Mesodermal cell (in vitro differentiated cells): ENCODE results near the gene ADPRS.

Experiments
- H3K27ac ChIP-seq: 2 replicates; pipeline ENCODE4 v1.7.0; 2013; ENCODE audit warnings: mild to moderate bottlenecking, low read depth, low read length, moderate library complexity; ENCODE audit not compliant: severe bottlenecking
- H3K36me3 ChIP-seq: 2 replicates; pipeline ENCODE4 v1.7.1; 2013; ENCODE audit warnings: mild to moderate bottlenecking, low read length, moderate library complexity; ENCODE audit not compliant: control insufficient read depth, insufficient read depth
- H3K4me1 ChIP-seq: one replicate; pipeline ENCODE4 v1.7.1; 2013; ENCODE audit warnings: mild to moderate bottlenecking, low read length; ENCODE audit not compliant: insufficient read depth, control insufficient read depth, poor library complexity, severe bottlenecking
- H3K4me3 ChIP-seq: 2 replicates; pipeline ENCODE4 v1.7.0; 2013; ENCODE audit warnings: low read length, control low read depth, mild to moderate bottlenecking; ENCODE audit not compliant: insufficient read depth, poor library complexity, severe bottlenecking; ENCODE audit errors: extremely low read depth
- H3K9me3 ChIP-seq: 2 replicates; pipeline ENCODE4 v1.7.1; 2013; ENCODE audit warnings: mild to moderate bottlenecking, low read length, moderate library complexity; ENCODE audit not compliant: control insufficient read depth
- whole genome bisulfite sequencing, 2 experiments: methylation state at CpG; one replicate each; pipeline ENCODE4 v1.1.5; 2013; ENCODE audit warnings: missing lambda C conversion rate in 2 of 2; ENCODE audit not compliant: insufficient coverage in 2 of 2; 5-methylcytosine and 5-hydroxymethylcytosine counted together

Gene ADPRS

GRCh38 chr1:36096500-36097432, 8.1 kb downstream of the ADPRS start:
- H3K4me1 ChIP-seq = no peaks in the 10 kb centered on the region
- H3K36me3 ChIP-seq = peaks cover 40% of the 10 kb centered on the region
- H3K27ac ChIP-seq = no peak overlapping the region
- whole genome bisulfite sequencing, 2 experiments = 77 to 84% methylated on average over 11 to 13 of the region's 16 CpGs
- H3K9me3 ChIP-seq = no peaks in the 10 kb centered on the region
- H3K4me3 ChIP-seq = no peak overlapping the region

- Histone ChIP-seq H3K4me3 (no peak overlapping the region), H3K27ac (no peak overlapping the region), H3K9me3 (no peaks in the 10 kb centered on the region), H3K36me3 (peaks cover 28% of the 10 kb centered on the region), H3K4me1 (no peaks in the 10 kb centered on the region)
- WGBS, 2 experiments = 93 to 94% methylated on average over 30 to 31 of the region's 33 CpGs
Measured at GRCh38 chr1:36097693-36098585, 9.2 kb downstream of the ADPRS start.

GRCh38 chr1:36098650-36099365, 10.1 kb downstream of the ADPRS start:
- Histone ChIP-seq H3K4me3 (no peak overlapping the region), H3K27ac (no peak overlapping the region), H3K36me3 (peaks cover 20% of the 10 kb centered on the region), H3K9me3 (no peaks in the 10 kb centered on the region), H3K4me1 (no peaks in the 10 kb centered on the region)
- WGBS, 2 experiments = 92 to 98% methylated on average over 7 to 12 of the region's 13 CpGs

GRCh38 chr1:36099681-36100341, 11.1 kb downstream of the ADPRS start:
- Histone ChIP-seq H3K4me1 (no peaks in the 10 kb centered on the region), H3K27ac (no peak overlapping the region), H3K4me3 (no peak overlapping the region), H3K9me3 (no peaks in the 10 kb centered on the region), H3K36me3 (peaks cover 9% of the 10 kb centered on the region)
- 68 to 70% methylated on average over 14 to 17 of the region's 18 CpGs for WGBS, 2 experiments

- WGBS, 2 experiments = 91 to 92% methylated on average over 6 of the region's 6 CpGs
- H3K9me3 ChIP-seq = no peaks in the 10 kb centered on the region
Measured at GRCh38 chr1:36100376-36100775, 11.7 kb downstream of the ADPRS start.

GRCh38 chr1:36101546-36101945, 12.9 kb downstream of the ADPRS start:
- peaks cover 2% of the 10 kb centered on the region for H3K4me1 ChIP-seq
- H3K4me3 ChIP-seq = no peak overlapping the region
- WGBS, 2 experiments = 92 to 100% methylated on average over 3 to 4 of the region's 5 CpGs
- H3K36me3 ChIP-seq = no peaks in the 10 kb centered on the region
- no peaks in the 10 kb centered on the region for H3K9me3 ChIP-seq
- H3K27ac ChIP-seq = no peak overlapping the region

More at GRCh38 chr1:36100376-36100775, 11.7 kb downstream of the ADPRS start:
- Histone ChIP-seq H3K4me1 (no peaks in the 10 kb centered on the region), H3K4me3 (no peak overlapping the region), H3K27ac (no peak overlapping the region), H3K36me3 (peaks cover 6% of the 10 kb centered on the region)

GRCh38 chr1:36106269-36106668, 17.6 kb downstream of the ADPRS start:
- 87 to 92% methylated on average over 1 to 3 of the region's 5 CpGs for WGBS, 2 experiments
- Histone ChIP-seq H3K27ac (no peak overlapping the region), H3K4me3 (no peak overlapping the region), H3K4me1 (peaks cover 9% of the 10 kb centered on the region), H3K9me3 (no peaks in the 10 kb centered on the region), H3K36me3 (no peaks in the 10 kb centered on the region)

- no peak overlapping the region for H3K27ac ChIP-seq
- WGBS, 2 experiments = 92 to 99% methylated on average over 8 of the region's 9 CpGs
Measured at GRCh38 chr1:36107394-36107793, 18.7 kb downstream of the ADPRS start.

GRCh38 chr1:36108314-36108713, 19.6 kb downstream of the ADPRS start:
- no peak overlapping the region for H3K4me3 ChIP-seq
- H3K9me3 ChIP-seq = no peaks in the 10 kb centered on the region
- H3K36me3 ChIP-seq = no peaks in the 10 kb centered on the region
- H3K27ac ChIP-seq = no peak overlapping the region
- peaks cover 9% of the 10 kb centered on the region for H3K4me1 ChIP-seq
- WGBS, 2 experiments = 81 to 93% methylated on average over 3 to 12 of the region's 14 CpGs

More at GRCh38 chr1:36107394-36107793, 18.7 kb downstream of the ADPRS start:
- H3K9me3 ChIP-seq = no peaks in the 10 kb centered on the region
- H3K4me3 ChIP-seq = no peak overlapping the region
- H3K4me1 ChIP-seq = peaks cover 9% of the 10 kb centered on the region
- no peaks in the 10 kb centered on the region for H3K36me3 ChIP-seq
